ENCODE data around the gene BCL11B. TPM values are rescaled to one million over a fixed set of nuclear protein-coding genes. Genes with fewer than 3 reads are reported as not detected.

BCL11B gene
- total and polyA plus RNA-seq, 2 of the 8 experiments (the other 6 are each of a cell fraction or from before 2014, with no cell fraction given): 0.63 to 5.9 TPM

GRCh38 chr14:99213101-99213500 lies 58.9 kb downstream of the BCL11B start:
- no peak overlapping the region for H4K8ac ChIP-seq (ENCODE audit: extremely low read depth, insufficient read depth, low read length)
- no peak for DNase-seq (ENCODE audit: low read depth in 1 of 2, low spot score in 2 of 2)

More at GRCh38 chr14:99213101-99213500, 58.9 kb downstream of the BCL11B start:
- Histone ChIP-seq H2BK120ac (replicated peaks; ENCODE audit: low read depth, low read length) (no peak overlapping the region), H3K56ac (replicated peaks; ENCODE audit: insufficient read length, low read depth, low read length) (no peak overlapping the region), H3K4me2 (ENCODE audit: insufficient read depth in 1 of 2, low read depth in 2 of 2, low read length in 2 of 2) (no peak overlapping the region), H3K4me3 (ENCODE audit: extremely low read depth in 1 of 4, insufficient read depth in 2 of 4, low read depth in 3 of 4, low read length in 4 of 4) (no peak overlapping the region), H3K9ac (replicated peaks in 1 of 4; ENCODE audit: extremely low read depth in 1 of 4, low read depth in 3 of 4, low read length in 3 of 4) (no peak overlapping the region), H4K20me1 (replicated peaks in 1 of 2; ENCODE audit: control insufficient read depth in 1 of 2, insufficient read depth in 2 of 2, low read length in 2 of 2) (peaks cover 0 to 7% of the 10 kb centered on the region in 2 experiments), H3K27me3 (replicated peaks in 1 of 4; ENCODE audit: control insufficient read depth in 3 of 4, extremely low read depth in 1 of 4, insufficient read depth in 3 of 4, low read length in 3 of 4) (no peaks in the 10 kb centered on the region), H3K4ac (replicated peaks; ENCODE audit: insufficient read length, low read depth, low read length) (no peak overlapping the region), H3K79me1 (ENCODE audit: low read depth, low read length) (peaks cover 13% of the 10 kb centered on the region; the same call in 1 of the 2 replicates), H3K18ac (ENCODE audit: extremely low read depth, low read length) (no peak overlapping the region), H2BK15ac (ENCODE audit: low read length) (no peak overlapping the region), H3K9me3 (ENCODE audit: insufficient read depth in 2 of 2, low read depth in 1 of 2, low read length in 1 of 2) (no peaks in the 10 kb centered on the region), H3K23me2 (ENCODE audit: low read depth, low read length) (no peaks in the 10 kb centered on the region), H3K23ac (ENCODE audit: insufficient read length) (no peak overlapping the region), H2BK20ac (ENCODE audit: low read length) (no peak overlapping the region), H3K36me3 (ENCODE audit: control insufficient read depth in 2 of 4, insufficient read depth in 4 of 4, low read length in 3 of 4) (no peaks in the 10 kb centered on the region), H4K5ac (ENCODE audit: insufficient read length, low read depth, low read length) (no peak overlapping the region), H3K4me1 (replicated peaks in 1 of 4; ENCODE audit: control insufficient read depth in 3 of 4, insufficient read depth in 4 of 4, low read length in 3 of 4) (peaks cover 0 to 10% (median 0%) of the 10 kb centered on the region in 4 experiments; a peak in 3 of 7 replicates), H2BK12ac (ENCODE audit: low read depth, low read length) (no peak overlapping the region), H2AFZ (ENCODE audit: low read length) (no peak overlapping the region), H3K79me2 (ENCODE audit: control insufficient read depth in 1 of 2, insufficient read depth in 2 of 2, low read length in 2 of 2) (peaks cover 3 to 26% of the 10 kb centered on the region in 2 experiments; a peak in 3 of 4 replicates), H2AK5ac (ENCODE audit: low read depth, low read length) (no peak overlapping the region), H3K27ac (ENCODE audit: low read depth, low read length) (no peak overlapping the region), H4K91ac (replicated peaks; ENCODE audit: insufficient read length, low read length) (no peak overlapping the region), H2BK5ac (ENCODE audit: low read depth, low read length) (no peak overlapping the region), H3K14ac (ENCODE audit: insufficient read length) (no peak overlapping the region)
- no peak for TF ChIP-seq HDAC6 (IDR thresholded peaks at IDR 0.05; ENCODE audit: low read depth, low read length)
- ChIA-PET POLR2A (ENCODE audit: partially characterized antibody) (no interaction called here), CTCF (ENCODE audit: partially characterized antibody) (interaction anchor here (0.6 to 2.6 kb wide), 4 partner anchors 11 to 62 kb away, joined by 4 to 10 read pairs (median 5); no protein-coding TSS in a partner anchor)
- 93% methylated on average over 11 of the region's 11 CpGs; no CpG with 5 or more reads in 1 of the 2 experiments for WGBS, 2 experiments (ENCODE audit: extremely low coverage in 1 of 2, insufficient coverage in 1 of 2, insufficient read length in 1 of 2, insufficient replicate concordance in 2 of 2, low coverage in 1 of 2, low lambda C conversion rate in 2 of 2, missing lambda C conversion rate in 1 of 2)
- FAIRE-seq: no peak

Data from H1 (cell line).